Measurements from ENCODE around the gene TFB2M. TPM values are rescaled to one million over a fixed set of nuclear protein-coding genes. Genes with fewer than 3 reads are reported as not detected.

Gene TFB2M
- 39.1 to 46.8 TPM (median 39.6 TPM) in 5 replicates for total RNA-seq (2022; extraction: Qiagen RNA extraction; ENCODE audit: low read depth)

GRCh38 chr1:246566128-246566812 is at the start of gene TFB2M, which contains the start of gene CNST:
TSS of gene TFB2M (minus strand) at chr1:246566261. CDS start at chr1:246566138, 123 bp downstream.
TSS of gene CNST (plus strand) at chr1:246566456. CDS start at chr1:246591563, 25,107 bp downstream.

GRCh38 chr1:246506674-246507481 is 59.2 kb downstream of the TFB2M start, which contains the start of gene SMYD3:
TSS of gene SMYD3 (minus strand) at chr1:246507279.

Other genes starting within 250 kb of the TFB2M start
- 13.0 to 14.1 TPM (median 13.8 TPM) in 5 replicates for gene SMYD3, start 59.0 kb downstream of the TFB2M start, total RNA-seq (2022; extraction: Qiagen RNA extraction; ENCODE audit: low read depth)
- gene CNST, start 195 bp upstream of the TFB2M start, total RNA-seq (2022; extraction: Qiagen RNA extraction; ENCODE audit: low read depth): 6.9 to 9.5 TPM (median 8.3 TPM) in 5 replicates
- 43.9 to 49.1 TPM (median 48.8 TPM) in 5 replicates for gene SCCPDH, start 158.1 kb upstream of the TFB2M start, total RNA-seq (2022; extraction: Qiagen RNA extraction; ENCODE audit: low read depth)

Data from A549 treated with CpdA at 1 μM for 4 hours (cell line).